ENCODE results near the gene WWP2. TPM values are rescaled to one million over a fixed set of nuclear protein-coding genes. Genes with fewer than 3 reads are reported as not detected.

The WWP2 gene
- total RNA-seq, 1 experiment from 2014 or later = 22.8 TPM

- CTCF ChIA-PET = no interaction called here
These were observed 127.3 kb downstream of the WWP2 start for GRCh38 chr16:69889295-69889964.

GRCh38 chr16:69890114-69890891 is 128.2 kb downstream of the WWP2 start:
- in situ Hi-C loops (cut with HindIII; ENCODE audit: low pct_unique_long_range_greater_than_20kb, low sequenced_read_pairs) (no loop called here), intact Hi-C loops (cut with micrococcal nuclease; ENCODE audit: unreplicated experiment) (no loop called here)
- H3K36me3 ChIP-seq (ENCODE audit: control insufficient read depth, insufficient read depth, low read length) = no peaks in the 10 kb centered on the region
- ATAC-seq (no peak), DNase-seq (ENCODE audit: low read depth, low spot score) (no peak)
- H3K27me3 ChIP-seq (ENCODE audit: control insufficient read depth, insufficient read depth, low read length) = no peaks in the 10 kb centered on the region
- POLR2A ChIA-PET = no interaction called here
- H3K4me1 ChIP-seq (ENCODE audit: control insufficient read depth, insufficient read depth, low read length) = no peaks in the 10 kb centered on the region
- CTCF ChIA-PET = no interaction called here
- H3K27ac ChIP-seq (ENCODE audit: low read length) = no peak overlapping the region
- H3K4me3 ChIP-seq (ENCODE audit: low read depth in 2 of 2, low read length in 2 of 2) = no peak overlapping the region
- H3K9me3 ChIP-seq (ENCODE audit: control insufficient read depth, insufficient read depth, low read depth, low read length) = no peaks in the 10 kb centered on the region
- no TSS peak for BruUV-seq (replicated peaks)
- TF ChIP-seq POLR2AphosphoS5 (IDR thresholded peaks at IDR 0.05; ENCODE audit: low read depth, low read length) (no peak), CTCF (IDR thresholded peaks at IDR 0.05) (no peak), TCF7L2 (IDR thresholded peaks at IDR 0.05; ENCODE audit: low read depth, low read length) (no peak), REST (IDR thresholded peaks at IDR 0.05; ENCODE audit: insufficient read depth in 1 of 2, low read depth in 2 of 2, low read length in 1 of 2) (no peak)

More at GRCh38 chr16:69889295-69889964, 127.3 kb downstream of the WWP2 start:
- intact Hi-C loops (cut with micrococcal nuclease; ENCODE audit: unreplicated experiment) (no loop called here), in situ Hi-C loops (cut with HindIII; ENCODE audit: low pct_unique_long_range_greater_than_20kb, low sequenced_read_pairs) (no loop called here)
- no peak for TF ChIP-seq POLR2AphosphoS5 (IDR thresholded peaks at IDR 0.05; ENCODE audit: low read depth, low read length)
- no peak for TF ChIP-seq TCF7L2 (IDR thresholded peaks at IDR 0.05; ENCODE audit: low read depth, low read length)
- TF ChIP-seq CTCF (IDR thresholded peaks at IDR 0.05) = no peak
- TF ChIP-seq REST (IDR thresholded peaks at IDR 0.05; ENCODE audit: insufficient read depth in 1 of 2, low read depth in 2 of 2, low read length in 1 of 2) = no peak
- TF ChIP-seq SIN3A (IDR thresholded peaks at IDR 0.05; ENCODE audit: borderline replicate concordance, insufficient read depth, low read depth, low read length) = no peak
- H3K4me3 ChIP-seq (ENCODE audit: low read depth in 2 of 2, low read length in 2 of 2) = no peak overlapping the region
- ATAC-seq = no peak
- no peaks in the 10 kb centered on the region for H3K36me3 ChIP-seq (ENCODE audit: control insufficient read depth, insufficient read depth, low read length)
- BruUV-seq (replicated peaks) = no TSS peak
- H3K27ac ChIP-seq (ENCODE audit: low read length) = no peak overlapping the region
- H3K4me1 ChIP-seq (ENCODE audit: control insufficient read depth, insufficient read depth, low read length) = no peaks in the 10 kb centered on the region
- no peak for DNase-seq (ENCODE audit: low read depth, low spot score)
- H3K9me3 ChIP-seq (ENCODE audit: control insufficient read depth, insufficient read depth, low read depth, low read length) = no peaks in the 10 kb centered on the region
- H3K27me3 ChIP-seq (ENCODE audit: control insufficient read depth, insufficient read depth, low read length) = no peaks in the 10 kb centered on the region
- POLR2A ChIA-PET = no interaction called here
